PFSK-1 (cell line): ENCODE measurements around the gene NAV2.

Source experiments
- FOXP2 ChIP-seq: optimal IDR thresholded peaks from 2 replicates; pipeline ENCODE3; 2011; ENCODE audit warnings: borderline replicate concordance, control low read depth, inconsistent platforms; ENCODE audit not compliant: insufficient read depth; ENCODE audit errors: extremely low read length, extremely low read depth
- POLR2AphosphoS5 ChIP-seq: IDR thresholded peaks from 2 replicates; pipeline ENCODE4 v1.6.1; 2012; ENCODE audit warnings: low read depth, mild to moderate bottlenecking, control low read depth, low read length, moderate library complexity
- SIN3A ChIP-seq: IDR thresholded peaks from 2 replicates; pipeline ENCODE4 v1.6.1; 2012; ENCODE audit warnings: mild to moderate bottlenecking, low read length, moderate library complexity, borderline replicate concordance; ENCODE audit not compliant: insufficient read depth
- TAF1 ChIP-seq: IDR thresholded peaks from 2 replicates; pipeline ENCODE4 v1.6.1; 2012; ENCODE audit warnings: low read length, control low read depth, borderline replicate concordance; ENCODE audit not compliant: insufficient read depth
- TF ChIP-seq, protein P1 (sequence below), 2 experiments: IDR thresholded peaks; 2 replicates each; pipeline versions ENCODE4 v1.6.1 to v1.8.0; 2011 to 2012; ENCODE audit warnings: low read depth in 2 of 2, low read length in 2 of 2, control low read depth in 1 of 2, inconsistent platforms in 1 of 2, mild to moderate bottlenecking in 1 of 2, moderate library complexity in 1 of 2; ENCODE audit not compliant: insufficient read depth in 1 of 2

The NAV2 gene

GRCh38 chr11:19730373-19730772 lies 17.7 kb downstream of the NAV2 start:
- TF ChIP-seq, protein P1, sequence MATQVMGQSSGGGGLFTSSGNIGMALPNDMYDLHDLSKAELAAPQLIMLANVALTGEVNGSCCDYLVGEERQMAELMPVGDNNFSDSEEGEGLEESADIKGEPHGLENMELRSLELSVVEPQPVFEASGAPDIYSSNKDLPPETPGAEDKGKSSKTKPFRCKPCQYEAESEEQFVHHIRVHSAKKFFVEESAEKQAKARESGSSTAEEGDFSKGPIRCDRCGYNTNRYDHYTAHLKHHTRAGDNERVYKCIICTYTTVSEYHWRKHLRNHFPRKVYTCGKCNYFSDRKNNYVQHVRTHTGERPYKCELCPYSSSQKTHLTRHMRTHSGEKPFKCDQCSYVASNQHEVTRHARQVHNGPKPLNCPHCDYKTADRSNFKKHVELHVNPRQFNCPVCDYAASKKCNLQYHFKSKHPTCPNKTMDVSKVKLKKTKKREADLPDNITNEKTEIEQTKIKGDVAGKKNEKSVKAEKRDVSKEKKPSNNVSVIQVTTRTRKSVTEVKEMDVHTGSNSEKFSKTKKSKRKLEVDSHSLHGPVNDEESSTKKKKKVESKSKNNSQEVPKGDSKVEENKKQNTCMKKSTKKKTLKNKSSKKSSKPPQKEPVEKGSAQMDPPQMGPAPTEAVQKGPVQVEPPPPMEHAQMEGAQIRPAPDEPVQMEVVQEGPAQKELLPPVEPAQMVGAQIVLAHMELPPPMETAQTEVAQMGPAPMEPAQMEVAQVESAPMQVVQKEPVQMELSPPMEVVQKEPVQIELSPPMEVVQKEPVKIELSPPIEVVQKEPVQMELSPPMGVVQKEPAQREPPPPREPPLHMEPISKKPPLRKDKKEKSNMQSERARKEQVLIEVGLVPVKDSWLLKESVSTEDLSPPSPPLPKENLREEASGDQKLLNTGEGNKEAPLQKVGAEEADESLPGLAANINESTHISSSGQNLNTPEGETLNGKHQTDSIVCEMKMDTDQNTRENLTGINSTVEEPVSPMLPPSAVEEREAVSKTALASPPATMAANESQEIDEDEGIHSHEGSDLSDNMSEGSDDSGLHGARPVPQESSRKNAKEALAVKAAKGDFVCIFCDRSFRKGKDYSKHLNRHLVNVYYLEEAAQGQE (IDR thresholded peaks at IDR 0.05; ENCODE audit: insufficient read depth in 1 of 2, low read depth in 2 of 2, low read length in 2 of 2), result no peak
- no peak for TF ChIP-seq SIN3A
- no peak for TF ChIP-seq FOXP2
- no peak for TF ChIP-seq POLR2AphosphoS5
- no peak for TF ChIP-seq TAF1

DNA sequence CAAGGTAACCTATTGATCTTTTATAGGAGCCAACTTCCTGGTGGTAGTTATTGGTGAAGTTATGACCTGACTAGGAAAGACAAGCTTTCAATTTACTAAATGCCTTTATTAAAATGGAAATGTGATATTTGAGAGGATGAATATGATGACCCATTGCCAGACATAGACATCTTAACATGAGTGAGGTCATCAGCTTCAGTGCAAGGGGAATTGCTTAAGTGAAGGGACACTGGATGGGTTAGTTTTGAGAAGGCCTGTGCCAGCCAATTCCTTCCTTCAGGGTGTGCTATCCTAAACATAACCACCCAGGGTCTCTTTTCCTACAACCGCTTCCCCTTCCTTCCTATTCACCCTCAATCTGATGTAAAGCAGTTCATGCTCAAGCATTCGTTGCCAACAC lies 21.5 kb downstream of the NAV2 start:
- TF ChIP-seq POLR2AphosphoS5 (no peak), SIN3A (no peak)
- TF ChIP-seq, protein P1 (IDR thresholded peaks at IDR 0.05; ENCODE audit: insufficient read depth in 1 of 2, low read depth in 2 of 2, low read length in 2 of 2), result no peak

DNA sequence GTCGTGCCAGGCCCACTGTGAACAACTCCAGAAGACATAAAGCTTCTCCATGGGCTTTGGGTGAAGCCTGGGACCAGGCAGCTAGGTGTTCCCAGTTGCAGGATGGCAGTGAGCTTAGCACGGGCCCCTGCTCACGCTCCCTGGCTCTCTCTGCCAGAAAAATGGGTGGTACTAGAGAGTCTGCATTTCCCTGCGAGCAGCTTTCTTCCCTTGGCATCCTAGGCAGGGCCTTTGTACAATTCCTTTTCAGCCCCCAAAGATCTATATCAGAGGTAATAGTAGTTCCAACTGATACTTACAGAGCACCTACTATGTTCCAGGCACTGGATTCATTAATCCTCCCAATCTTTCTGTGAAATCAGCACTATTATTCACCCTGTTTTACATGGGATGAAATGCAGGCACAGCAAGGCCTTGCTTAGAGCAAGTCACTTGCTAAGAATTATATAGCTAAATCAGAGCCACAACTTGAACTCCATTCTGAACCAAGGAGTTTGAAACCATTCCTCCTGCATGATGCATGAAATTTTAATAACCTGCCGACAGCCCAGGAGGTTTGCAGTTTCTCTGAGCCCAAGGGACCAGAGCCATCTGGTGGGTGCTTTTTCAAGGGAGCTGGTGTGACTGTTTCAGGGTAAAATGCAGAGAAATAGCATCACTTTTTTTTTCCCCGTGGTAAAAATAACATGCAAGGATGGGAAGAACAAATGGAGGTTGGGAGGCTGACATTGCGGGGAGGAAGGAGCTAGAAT lies 22.7 kb downstream of the NAV2 start:
- TF ChIP-seq POLR2AphosphoS5 (no peak), TAF1 (no peak), SIN3A (no peak), FOXP2 (no peak)
- TF ChIP-seq, protein P1 (IDR thresholded peaks at IDR 0.05; ENCODE audit: insufficient read depth in 1 of 2, low read depth in 2 of 2, low read length in 2 of 2), result no peak

DNA sequence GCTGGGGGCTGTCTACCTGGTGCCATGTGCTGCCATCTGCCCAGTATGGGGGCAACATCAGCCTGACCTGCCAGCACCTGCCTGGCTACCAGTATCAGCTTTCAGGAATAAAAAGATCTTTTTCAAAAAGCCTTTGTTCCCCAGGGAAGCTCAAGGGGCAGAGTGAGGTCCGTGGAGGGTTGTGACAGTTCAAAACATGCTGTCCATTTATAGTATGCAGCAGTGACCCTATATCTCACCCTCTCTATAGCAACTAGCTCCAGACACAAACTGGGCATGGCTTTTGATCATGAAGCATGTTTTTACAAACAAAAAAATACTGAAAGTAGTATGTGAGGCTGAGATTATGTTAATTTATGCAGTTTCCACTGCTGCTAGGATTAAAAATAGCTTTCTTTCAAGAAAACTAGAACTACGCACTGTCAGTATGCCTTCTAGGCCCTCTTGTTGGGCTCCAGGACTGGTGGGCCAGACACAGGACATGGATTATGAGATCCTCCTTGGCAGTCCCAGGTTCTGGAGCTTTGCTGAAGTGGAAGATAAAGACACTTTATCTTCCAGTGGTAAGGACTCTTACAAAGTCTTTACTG lies 23.4 kb downstream of the NAV2 start:
- TF ChIP-seq POLR2AphosphoS5 (no peak), FOXP2 (no peak), SIN3A (no peak), TAF1 (no peak)
- TF ChIP-seq, protein P1 (IDR thresholded peaks at IDR 0.05; ENCODE audit: insufficient read depth in 1 of 2, low read depth in 2 of 2, low read length in 2 of 2), result no peak

GRCh38 chr11:19736831-19737230 lies 24.2 kb downstream of the NAV2 start:
- TF ChIP-seq SIN3A (no peak), FOXP2 (no peak), POLR2AphosphoS5 (no peak), TAF1 (no peak)
- TF ChIP-seq, protein P1 (IDR thresholded peaks at IDR 0.05; ENCODE audit: insufficient read depth in 1 of 2, low read depth in 2 of 2, low read length in 2 of 2), result no peak
